Muscle of leg (tissue), 11 donors: ENCODE results near the gene TRAK1. TPM values are rescaled to one million over a fixed set of nuclear protein-coding genes. Genes with fewer than 3 reads are reported as not detected.

Source experiments
- DNase-seq: peaks from one replicate; pipeline ENCODE4 v3.0.0; 2013
- H3K27ac ChIP-seq: one replicate; pipeline ENCODE4 v1.5.1; 2013; ENCODE audit warnings: mild to moderate bottlenecking, low read length, control low read depth
- H3K27me3 ChIP-seq: one replicate; pipeline ENCODE4 v1.6.1; 2013; ENCODE audit warnings: low read length; ENCODE audit not compliant: control insufficient read depth, insufficient read depth
- H3K36me3 ChIP-seq: one replicate; pipeline ENCODE4 v1.6.1; 2013; ENCODE audit warnings: low read length; ENCODE audit not compliant: control insufficient read depth, insufficient read depth
- H3K4me1 ChIP-seq: one replicate; pipeline ENCODE4 v1.6.1; 2013; ENCODE audit warnings: low read length; ENCODE audit not compliant: control insufficient read depth, insufficient read depth
- H3K4me3 ChIP-seq: one replicate; pipeline ENCODE4 v1.5.1; 2013; ENCODE audit warnings: low read length, control low read depth
- H3K9me3 ChIP-seq: replicated peaks from 2 replicates; pipeline ENCODE4 v1.6.1; 2013; ENCODE audit warnings: low read depth, low read length; ENCODE audit not compliant: control insufficient read depth
- WGBS: methylation state at CpG from one replicate; pipeline ENCODE4 v1.1.5; 2013; ENCODE audit warnings: missing lambda C conversion rate; ENCODE audit not compliant: insufficient coverage; 5-methylcytosine and 5-hydroxymethylcytosine counted together
- polyA plus RNA-seq, 8 donors: library from polyadenylated mRNA; unstranded; fragments of 120-200 nt; gene quantifications; one replicate each; pipeline versions ENCODE4 v1.2.1 to v1.2.3, GENCODE V29; 2013; ENCODE audit warnings: inconsistent platforms in 1 of 8, low replicate concordance in 1 of 8; ENCODE audit not compliant: insufficient read length in 8 of 8, insufficient read depth in 1 of 8
- total RNA-seq: library from RNA; stranded (reverse); fragments of 120-200 nt; gene quantifications from one replicate; pipeline ENCODE4 v1.2.4, GENCODE V29; 2013

Gene TRAK1
- total and polyA plus RNA-seq, 9 donors: 62.6 to 117 (median 84.2) TPM

GRCh38 chr3:42079701-42080452, 11.3 kb upstream of the TRAK1 start:
- DNase-seq: no peak
- Histone ChIP-seq H3K9me3 (peaks cover 5% of the 10 kb centered on the region), H3K27ac (peak overlapping the region; percentile 10), H3K27me3 (no peaks in the 10 kb centered on the region), H3K36me3 (no peaks in the 10 kb centered on the region), H3K4me1 (peaks cover 22% of the 10 kb centered on the region), H3K4me3 (no peak overlapping the region)
- 67% methylated on average over 8 of the region's 13 CpGs for WGBS

GRCh38 chr3:42080453-42080872, 10.7 kb upstream of the TRAK1 start:
- H3K9me3 ChIP-seq: peaks cover 5% of the 10 kb centered on the region
- H3K27me3 ChIP-seq: no peaks in the 10 kb centered on the region
- peaks cover 22% of the 10 kb centered on the region for H3K4me1 ChIP-seq
- DNase-seq: no peak
- H3K36me3 ChIP-seq: no peaks in the 10 kb centered on the region
- WGBS: 83% methylated on average over 1 of the region's 1 CpG
- peak overlapping the region; percentile 10 for H3K27ac ChIP-seq
- H3K4me3 ChIP-seq: no peak overlapping the region

- Histone ChIP-seq H3K27ac (peak overlapping the region; percentile 67), H3K4me1 (peaks cover 22% of the 10 kb centered on the region)
Observed at GRCh38 chr3:42081838-42082473, 9.2 kb upstream of the TRAK1 start.

GRCh38 chr3:42084586-42084985, 6.6 kb upstream of the TRAK1 start:
- peaks cover 25% of the 10 kb centered on the region for H3K36me3 ChIP-seq
- no peaks in the 10 kb centered on the region for H3K27me3 ChIP-seq
- no peaks in the 10 kb centered on the region for H3K9me3 ChIP-seq
- peaks cover 21% of the 10 kb centered on the region for H3K4me1 ChIP-seq
- no peak for DNase-seq
- 100% methylated on average over 1 of the region's 3 CpGs for WGBS
- H3K4me3 ChIP-seq: no peak overlapping the region
- no peak overlapping the region for H3K27ac ChIP-seq

More at GRCh38 chr3:42081838-42082473, 9.2 kb upstream of the TRAK1 start:
- peaks cover under 1% of the 10 kb centered on the region for H3K36me3 ChIP-seq
- no peak overlapping the region for H3K4me3 ChIP-seq
- DNase-seq: peak; percentile 65
- H3K27me3 ChIP-seq: no peaks in the 10 kb centered on the region
- H3K9me3 ChIP-seq: peaks cover 5% of the 10 kb centered on the region
- WGBS: 67% methylated on average over 3 of the region's 7 CpGs

GRCh38 chr3:42085641-42086376, 5.3 kb upstream of the TRAK1 start:
- Histone ChIP-seq H3K9me3 (no peaks in the 10 kb centered on the region), H3K27ac (no peak overlapping the region), H3K4me1 (peaks cover 13% of the 10 kb centered on the region), H3K36me3 (peaks cover 34% of the 10 kb centered on the region), H3K4me3 (no peak overlapping the region), H3K27me3 (no peaks in the 10 kb centered on the region)
- DNase-seq: no peak
- WGBS: no CpG with 5 or more reads among the region's 11 CpGs

- H3K36me3 ChIP-seq: peaks cover 49% of the 10 kb centered on the region
- no peak overlapping the region for H3K4me3 ChIP-seq
- 76% methylated on average over 10 of the region's 11 CpGs for WGBS
- peaks cover 22% of the 10 kb centered on the region for H3K4me1 ChIP-seq
- H3K27me3 ChIP-seq: no peaks in the 10 kb centered on the region
- no peaks in the 10 kb centered on the region for H3K9me3 ChIP-seq
- DNase-seq: no peak
- no peak overlapping the region for H3K27ac ChIP-seq
Observed at GRCh38 chr3:42088803-42089530, 2.2 kb upstream of the TRAK1 start.

GRCh38 chr3:42092006-42092405, 849 bp downstream of the TRAK1 start:
- Histone ChIP-seq H3K36me3 (peaks cover 55% of the 10 kb centered on the region), H3K4me1 (peaks cover 26% of the 10 kb centered on the region), H3K9me3 (no peaks in the 10 kb centered on the region), H3K4me3 (no peak overlapping the region), H3K27ac (no peak overlapping the region), H3K27me3 (no peaks in the 10 kb centered on the region)
- WGBS: 17% methylated on average over 1 of the region's 3 CpGs
- no peak for DNase-seq

- H3K36me3 ChIP-seq: peaks cover 36% of the 10 kb centered on the region
- no CpG with 5 or more reads among the region's 4 CpGs for WGBS
- DNase-seq: no peak
- H3K4me1 ChIP-seq: peaks cover 43% of the 10 kb centered on the region
- H3K4me3 ChIP-seq: no peak overlapping the region
- H3K27me3 ChIP-seq: no peaks in the 10 kb centered on the region
- H3K27ac ChIP-seq: no peak overlapping the region
- no peaks in the 10 kb centered on the region for H3K9me3 ChIP-seq
Observed at GRCh38 chr3:42094128-42094527, 3.0 kb downstream of the TRAK1 start.

- Histone ChIP-seq H3K36me3 (peaks cover 29% of the 10 kb centered on the region), H3K4me3 (no peak overlapping the region), H3K27ac (no peak overlapping the region), H3K27me3 (no peaks in the 10 kb centered on the region), H3K4me1 (peaks cover 49% of the 10 kb centered on the region), H3K9me3 (no peaks in the 10 kb centered on the region)
- 63% methylated on average over 2 of the region's 4 CpGs for WGBS
- no peak for DNase-seq
Observed at GRCh38 chr3:42094691-42095391, 3.7 kb downstream of the TRAK1 start.
